Spleen (tissue), 7 donors: ENCODE results near the gene PRCD.

Experiments used
- CTCF ChIP-seq, 11 experiments: fragments of 200-600 bp in 7 of 11; fragments of 450-650 bp in 4 of 11; sonication (generic) in 4 of 11; IDR thresholded peaks in 8 of 11; conservative IDR thresholded peaks in 3 of 11; 1 replicate in 7 of 11; 2 replicates in 4 of 11; pipeline versions ENCODE4 v1.4.0 to v1.8.0; 2016 to 2021; ENCODE audit warnings: antibody characterized with exemption in 11 of 11, inconsistent platforms in 4 of 11, mild to moderate bottlenecking in 1 of 11
- POLR2A ChIP-seq, 3 donors: fragments of 450-650 bp; IDR thresholded peaks; one replicate each; pipeline ENCODE4 v1.5.1; 2017; ENCODE audit warnings: antibody characterized with exemption in 3 of 3, mild to moderate bottlenecking in 1 of 3
- POLR2AphosphoS5 ChIP-seq, 3 donors: sonication (generic); formaldehyde crosslinking; IDR thresholded peaks; one replicate each; pipeline ENCODE4 v1.5.1; 2017; ENCODE audit warnings: antibody characterized with exemption in 3 of 3
- donor health status: DM: no; HTN: no; CAD: no; lungs with moderate emphysema.
- donor health status: DM: no; HTN: no; CAD: no.
- donor health status: DM: no; HTN: no; CAD: no.

- no peak for TF ChIP-seq POLR2AphosphoS5 (IDR thresholded peaks at IDR 0.05)
- TF ChIP-seq CTCF (IDR thresholded peaks at IDR 0.05 in 8 of 11, conservative IDR thresholded peaks at IDR 0.05 in 3 of 11), result no peak
- no peak for TF ChIP-seq POLR2A (IDR thresholded peaks at IDR 0.05)
Measured at GRCh38 chr17:76556765-76557367, 17.0 kb downstream of the PRCD start.
